Raji (cell line): ENCODE results near the gene CD101.

Experiments used
- POLR2A ChIP-seq: IDR thresholded peaks from 2 replicates; pipeline ENCODE4 v1.6.1; 2011; ENCODE audit warnings: low read depth, low read length, control low read depth; ENCODE audit not compliant: insufficient read depth

Gene CD101

GRCh38 chr1:117000142-117000541, 1.4 kb upstream of the CD101 start:
- TF ChIP-seq POLR2A = no peak

- no peak for TF ChIP-seq POLR2A
Measured at GRCh38 chr1:117003223-117003875, 1.8 kb downstream of the CD101 start.

- TF ChIP-seq POLR2A = no peak
Measured at GRCh38 chr1:117007719-117008013, 6.1 kb downstream of the CD101 start.

DNA sequence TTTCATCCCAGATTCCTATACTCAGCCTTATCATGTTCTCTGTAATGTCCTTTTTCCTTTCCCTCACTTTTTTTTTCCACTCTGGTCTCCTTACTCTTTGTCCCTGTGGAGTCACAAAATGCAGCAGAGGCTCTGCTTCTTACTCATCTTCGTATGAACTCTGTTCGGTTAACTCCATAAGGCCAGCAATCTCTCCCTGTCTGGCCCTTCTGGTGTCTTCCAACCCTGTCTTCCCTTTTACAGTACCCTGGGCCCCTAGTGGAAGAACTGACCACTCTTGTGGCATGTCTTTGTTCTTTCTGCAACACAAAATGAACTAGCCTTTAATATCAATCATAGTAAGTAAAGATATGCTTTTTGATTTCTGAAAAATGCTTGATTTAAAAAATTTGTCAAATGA, 7.1 kb downstream of the CD101 start:
- no peak for TF ChIP-seq POLR2A

DNA sequence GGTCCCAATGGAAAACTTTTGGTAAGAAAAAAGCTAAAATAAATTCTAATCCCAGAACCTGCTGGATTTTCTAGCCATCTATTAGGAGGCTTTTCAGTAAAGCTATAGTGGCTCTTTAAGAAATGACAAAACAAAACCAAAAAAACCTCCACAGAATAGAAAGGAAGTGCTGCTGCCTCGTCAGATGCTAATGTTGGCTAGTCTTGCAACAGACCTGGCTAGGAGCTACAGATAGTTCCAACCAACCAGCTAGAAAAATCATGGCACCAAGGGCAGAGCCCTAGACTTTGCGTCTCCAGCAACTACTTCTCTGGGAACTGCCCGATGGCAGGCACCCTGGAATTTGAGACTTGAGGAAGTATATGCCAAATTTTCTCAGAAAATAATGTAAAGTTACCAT, 7.6 kb downstream of the CD101 start:
- no peak for TF ChIP-seq POLR2A

DNA sequence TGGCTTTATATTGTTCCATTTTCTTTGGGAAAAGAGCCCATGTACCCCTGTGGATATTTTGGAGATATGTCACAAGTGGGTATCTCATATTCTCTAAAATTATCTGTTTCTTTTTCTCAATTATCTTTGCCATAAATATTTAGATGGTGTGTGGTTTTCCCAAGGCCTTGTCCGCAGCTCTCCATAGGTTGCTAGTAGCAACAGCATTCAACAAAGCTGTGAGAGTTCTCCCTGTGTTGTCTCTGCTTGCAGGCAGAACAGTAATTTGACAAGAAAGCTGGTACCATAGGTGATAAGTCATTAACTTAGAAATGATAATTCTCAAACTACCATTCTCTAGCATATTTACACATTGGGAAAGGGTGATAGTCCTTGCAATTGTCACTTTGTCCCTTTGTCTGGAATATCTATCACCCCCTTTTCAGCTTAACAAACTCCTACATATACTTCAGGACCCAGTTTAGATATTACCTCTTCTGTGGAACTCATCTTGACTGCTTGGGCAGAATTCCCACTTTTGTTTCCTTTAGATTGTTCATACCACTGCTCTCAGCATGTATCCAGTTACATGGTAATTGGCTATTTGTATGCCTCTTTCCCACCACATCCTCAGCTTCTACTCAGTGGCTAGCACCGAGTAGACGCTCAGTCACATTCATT, 8.9 kb downstream of the CD101 start:
- TF ChIP-seq POLR2A = no peak

DNA sequence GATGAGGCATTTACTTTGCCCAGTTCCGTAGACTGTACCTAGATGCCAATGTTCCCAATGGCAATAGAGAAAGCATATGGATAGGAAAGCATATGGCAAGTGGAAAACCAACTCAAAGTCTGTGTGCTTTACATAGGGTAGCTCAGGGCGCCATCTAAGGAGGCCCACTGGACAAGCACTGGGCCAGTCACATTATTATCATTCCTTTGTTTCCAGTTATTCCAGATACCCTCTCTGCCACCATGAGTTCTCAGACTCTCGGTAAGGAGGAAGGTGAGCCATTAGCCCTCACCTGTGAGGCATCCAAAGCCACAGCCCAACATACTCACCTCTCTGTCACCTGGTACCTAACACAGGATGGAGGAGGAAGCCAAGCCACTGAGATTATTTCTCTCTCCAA, 9.8 kb downstream of the CD101 start:
- no peak for TF ChIP-seq POLR2A

- no peak for TF ChIP-seq POLR2A
Measured at GRCh38 chr1:117013309-117013858, 11.8 kb downstream of the CD101 start.

GRCh38 chr1:117014209-117014608, 12.6 kb downstream of the CD101 start:
- no peak for TF ChIP-seq POLR2A

GRCh38 chr1:117015724-117016123, 14.2 kb downstream of the CD101 start:
- TF ChIP-seq POLR2A = no peak

DNA sequence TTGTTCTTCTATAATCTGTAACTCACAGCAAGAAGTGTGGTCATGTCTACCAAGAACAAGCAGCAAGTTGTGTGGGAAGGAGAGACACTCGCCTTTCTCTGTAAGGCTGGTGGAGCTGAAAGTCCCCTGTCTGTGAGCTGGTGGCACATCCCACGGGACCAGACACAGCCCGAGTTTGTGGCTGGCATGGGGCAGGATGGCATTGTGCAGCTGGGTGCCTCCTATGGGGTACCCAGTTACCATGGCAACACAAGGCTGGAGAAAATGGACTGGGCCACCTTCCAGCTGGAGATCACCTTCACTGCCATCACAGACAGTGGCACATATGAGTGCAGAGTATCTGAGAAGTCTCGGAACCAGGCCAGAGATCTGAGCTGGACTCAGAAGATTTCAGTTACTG, 15.5 kb downstream of the CD101 start:
- TF ChIP-seq POLR2A = no peak

DNA sequence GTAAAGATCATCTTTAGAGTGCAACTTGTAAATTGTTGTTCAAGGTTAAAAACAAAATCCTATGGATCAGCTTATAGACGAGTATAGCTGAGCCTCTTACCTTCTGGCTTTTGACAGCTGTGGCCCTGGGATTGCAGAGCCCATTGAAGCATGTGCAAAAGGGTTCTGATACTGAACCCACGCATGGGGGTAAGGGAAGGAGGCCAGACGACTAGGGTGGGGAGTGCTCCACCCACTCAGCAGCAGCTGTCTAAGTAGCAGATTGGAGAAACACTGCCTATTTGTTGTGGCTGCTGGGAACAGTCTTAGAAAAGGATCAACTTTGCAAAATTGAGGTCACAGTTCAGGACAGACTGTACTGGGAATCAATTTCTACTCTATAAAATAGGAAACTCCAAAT, 16.1 kb downstream of the CD101 start:
- TF ChIP-seq POLR2A = no peak

- no peak for TF ChIP-seq POLR2A
Measured at GRCh38 chr1:117020526-117021156, 19.1 kb downstream of the CD101 start.

DNA sequence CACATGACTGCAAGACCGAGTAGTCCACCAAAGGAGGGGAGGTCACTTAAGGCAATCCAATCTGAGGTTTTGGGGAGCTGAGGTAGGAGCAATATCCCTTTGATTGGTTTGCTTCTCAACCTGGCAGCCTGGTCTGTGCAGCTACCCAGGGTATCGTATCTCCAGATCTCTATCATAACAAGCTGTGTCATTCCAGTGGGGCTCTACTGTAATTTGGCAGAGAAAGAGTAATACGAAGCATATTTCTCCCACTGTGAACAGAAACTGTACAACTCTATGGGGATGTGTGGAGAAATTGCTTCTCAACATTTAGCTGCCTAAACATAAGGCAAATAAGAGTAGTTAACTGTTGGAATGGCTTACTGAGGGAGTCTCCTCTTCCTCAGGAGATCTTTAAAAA, 20.6 kb downstream of the CD101 start:
- TF ChIP-seq POLR2A = no peak

DNA sequence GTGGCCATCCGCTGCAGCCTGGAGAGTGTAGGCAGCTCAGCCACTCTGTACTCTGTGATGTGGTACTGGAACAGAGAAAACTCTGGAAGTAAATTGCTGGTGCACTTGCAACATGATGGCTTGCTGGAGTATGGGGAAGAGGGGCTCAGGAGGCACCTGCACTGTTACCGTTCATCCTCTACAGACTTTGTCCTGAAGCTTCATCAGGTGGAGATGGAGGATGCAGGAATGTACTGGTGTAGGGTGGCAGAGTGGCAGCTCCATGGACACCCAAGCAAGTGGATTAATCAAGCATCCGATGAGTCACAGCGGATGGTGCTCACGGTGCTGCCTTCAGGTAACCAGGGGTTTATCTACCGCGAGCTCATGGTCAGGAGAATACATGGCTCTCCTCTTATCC, 24.0 kb downstream of the CD101 start:
- TF ChIP-seq POLR2A = no peak

GRCh38 chr1:117026361-117026760, 24.8 kb downstream of the CD101 start:
- TF ChIP-seq POLR2A = no peak

DNA sequence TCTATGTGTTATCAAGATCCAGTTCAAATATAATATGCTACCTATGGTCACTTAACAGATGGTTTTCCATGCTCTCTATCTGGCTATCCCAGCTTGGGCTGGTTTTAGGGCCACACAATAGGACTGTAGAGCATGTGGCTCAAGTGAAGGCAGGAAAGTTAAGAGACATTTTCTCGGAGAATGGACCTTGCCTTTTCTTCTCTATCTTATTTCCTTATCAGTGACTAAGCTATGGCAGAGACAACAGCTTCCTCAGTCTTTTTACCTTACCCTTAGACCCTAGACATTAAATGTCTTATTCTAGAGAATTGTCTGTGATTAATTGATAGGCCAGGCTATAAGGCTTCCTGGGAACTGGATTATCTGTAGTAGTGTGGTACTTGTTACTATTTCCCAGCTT, 28.1 kb downstream of the CD101 start:
- no peak for TF ChIP-seq POLR2A

DNA sequence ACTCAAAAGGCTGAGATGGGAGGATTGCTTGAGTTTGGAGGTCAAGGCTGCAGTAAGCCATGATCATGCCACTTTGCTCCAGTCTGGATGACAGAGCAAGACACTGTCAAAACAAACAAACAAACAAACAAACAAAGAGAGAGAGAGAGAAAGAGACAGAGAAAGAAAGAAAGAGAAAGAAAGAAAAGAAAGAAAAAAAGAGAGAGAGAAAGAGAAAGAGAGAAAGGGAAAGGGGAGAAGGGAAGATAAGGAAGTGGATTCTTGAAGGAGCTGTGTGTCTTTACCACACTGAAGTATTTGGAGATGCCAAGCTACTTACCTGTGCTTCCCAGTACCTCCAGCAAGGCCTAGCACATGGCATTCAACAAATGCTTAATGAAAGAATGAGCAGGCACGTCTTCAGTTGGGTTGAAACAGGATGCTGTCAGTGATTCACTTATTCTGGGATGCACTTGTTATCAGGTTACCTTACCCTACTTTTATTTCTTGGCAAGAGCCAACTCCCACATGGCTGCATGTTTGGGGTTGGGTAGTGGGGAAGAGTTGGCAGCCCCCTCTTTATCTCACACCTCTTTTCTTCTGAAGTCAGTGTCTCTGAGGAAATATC, 28.8 kb downstream of the CD101 start:
- TF ChIP-seq POLR2A = no peak
